IMR-90 (cell line): ENCODE measurements around the gene TMBIM1. TPM values are rescaled to one million over a fixed set of nuclear protein-coding genes. Genes with fewer than 3 reads are reported as not detected.

ENCODE experiments used
- ATAC-seq: fragments of 200-7000 bp; cut with Tn5 transposase; 2 replicates; pipeline ENCODE4 v1.9.1; 2020; ENCODE audit warnings: low read depth, mild to moderate bottlenecking, moderate library complexity
- BruUV-seq: library from RNA; stranded (reverse); fragments of 400-500 nt; replicated peaks from 2 replicates; lab custom pipeline; 2021; lab: Mats Ljungman, UMichigan
- CTCF ChIA-PET: fragments of 300-600 bp; formaldehyde crosslinking; extraction: SDS; loops from one replicate; lab custom pipeline; 2021; ENCODE audit warnings: antibody characterized with exemption; lab: Yijun Ruan, JAX
- POLR2A ChIA-PET: fragments of 300-600 bp; sonication (Branson Sonifier 250); formaldehyde crosslinking; loops from one replicate; lab custom pipeline; 2022; ENCODE audit warnings: antibody characterized with exemption; ENCODE audit not compliant: unreplicated experiment; lab: Charles Lee
- DNase-seq: peaks from one replicate; pipeline ENCODE4 v3.0.0; 2013
- H2AFZ ChIP-seq: replicated peaks from 2 replicates; pipeline ENCODE3; 2013; ENCODE audit warnings: low read length, mild to moderate bottlenecking; ENCODE audit not compliant: poor library complexity
- H2AK5ac ChIP-seq: 2 replicates; pipeline ENCODE4 v1.6.1; 2013; ENCODE audit warnings: low read depth, low read length, inconsistent platforms
- H2AK9ac ChIP-seq: replicated peaks from 2 replicates; pipeline ENCODE3; 2013; ENCODE audit warnings: mild to moderate bottlenecking, low read depth, low read length, moderate library complexity; ENCODE audit not compliant: poor library complexity
- H2BK120ac ChIP-seq: 2 replicates; pipeline ENCODE4 v1.6.1; 2013; ENCODE audit warnings: low read depth, low read length, inconsistent platforms
- H2BK15ac ChIP-seq: 3 replicates; pipeline ENCODE4 v1.6.1; 2013; ENCODE audit warnings: low read depth, low read length, inconsistent platforms
- H2BK20ac ChIP-seq: 2 replicates; pipeline ENCODE4 v1.6.1; 2013; ENCODE audit warnings: low read depth, mild to moderate bottlenecking, inconsistent platforms, low read length, moderate library complexity
- H2BK5ac ChIP-seq: 2 replicates; pipeline ENCODE4 v1.6.1; 2013; ENCODE audit warnings: mild to moderate bottlenecking, low read depth, low read length, inconsistent platforms; ENCODE audit not compliant: poor library complexity, severe bottlenecking
- H3K14ac ChIP-seq: replicated peaks from 2 replicates; pipeline ENCODE4 v1.6.1; 2013; ENCODE audit warnings: low read depth, low read length, inconsistent platforms
- H3K18ac ChIP-seq: 2 replicates; pipeline ENCODE4 v1.6.1; 2013; ENCODE audit warnings: low read depth, low read length, control low read depth
- H3K23ac ChIP-seq: 2 replicates; pipeline ENCODE4 v1.6.1; 2013; ENCODE audit warnings: low read depth, low read length, inconsistent platforms
- H3K27ac ChIP-seq: 2 replicates; pipeline ENCODE4 v1.5.1; 2013; ENCODE audit warnings: mild to moderate bottlenecking, control low read depth, low read length; ENCODE audit not compliant: insufficient read depth
- H3K27me3 ChIP-seq: 2 replicates; pipeline ENCODE4 v1.6.1; 2013; ENCODE audit warnings: low read length; ENCODE audit not compliant: control insufficient read depth, insufficient read depth
- H3K36me3 ChIP-seq: 2 replicates; pipeline ENCODE4 v1.6.1; 2013; ENCODE audit warnings: low read length, mixed read lengths; ENCODE audit not compliant: control insufficient read depth, insufficient read depth
- H3K4ac ChIP-seq: 2 replicates; pipeline ENCODE4 v1.6.1; 2013; ENCODE audit warnings: low read depth, low read length, inconsistent platforms
- H3K4me1 ChIP-seq: 2 replicates; pipeline ENCODE4 v1.6.1; 2013; ENCODE audit warnings: low read length, mixed read lengths; ENCODE audit not compliant: control insufficient read depth, insufficient read depth
- H3K4me2 ChIP-seq: 2 replicates; pipeline ENCODE4 v1.6.1; 2013; ENCODE audit warnings: low read depth, mild to moderate bottlenecking, control low read depth, low read length, moderate library complexity
- H3K4me3 ChIP-seq: 2 replicates; pipeline ENCODE4 v1.5.1; 2013; ENCODE audit warnings: low read depth, mild to moderate bottlenecking, control low read depth, low read length, moderate library complexity; ENCODE audit not compliant: insufficient read depth
- H3K56ac ChIP-seq: 2 replicates; pipeline ENCODE4 v1.6.1; 2013; ENCODE audit warnings: low read length, inconsistent platforms; ENCODE audit not compliant: insufficient read depth; ENCODE audit errors: extremely low read depth
- H3K79me1 ChIP-seq, 2 experiments: 2 replicates each; pipeline ENCODE4 v1.6.1; 2013; ENCODE audit warnings: low read length in 2 of 2, inconsistent platforms in 1 of 2, low read depth in 1 of 2
- H3K9ac ChIP-seq: 2 replicates; pipeline ENCODE4 v1.6.1; 2013; ENCODE audit warnings: low read depth, low read length, control low read depth
- H3K9me1 ChIP-seq: 2 replicates; pipeline ENCODE4 v1.6.1; 2013; ENCODE audit warnings: low read length, inconsistent platforms; ENCODE audit not compliant: insufficient read depth
- H3K9me3 ChIP-seq: 2 replicates; pipeline ENCODE4 v1.6.1; 2013; ENCODE audit warnings: low read length; ENCODE audit not compliant: control insufficient read depth, insufficient read depth
- H4K20me1 ChIP-seq: 2 replicates; pipeline ENCODE4 v1.6.1; 2013; ENCODE audit warnings: low read length, inconsistent platforms; ENCODE audit not compliant: insufficient read depth
- H4K5ac ChIP-seq: 2 replicates; pipeline ENCODE4 v1.6.1; 2013; ENCODE audit warnings: mild to moderate bottlenecking, low read depth, low read length, control low read depth
- H4K8ac ChIP-seq, 2 experiments: 2 replicates each; pipeline ENCODE4 v1.6.1; 2013; ENCODE audit warnings: low read depth in 2 of 2, low read length in 2 of 2, control low read depth in 1 of 2, inconsistent platforms in 1 of 2
- H4K91ac ChIP-seq: 2 replicates; pipeline ENCODE4 v1.6.1; 2013; ENCODE audit warnings: low read depth, low read length, inconsistent platforms; ENCODE audit not compliant: insufficient read depth
- CHD1 ChIP-seq: IDR thresholded peaks from 2 replicates; pipeline ENCODE4 v1.6.1; 2012; ENCODE audit warnings: low read depth, low read length, improper control_type of control experiment
- RFX5 ChIP-seq: IDR thresholded peaks from 2 replicates; pipeline ENCODE4 v1.8.0; 2012; ENCODE audit warnings: low read depth, mild to moderate bottlenecking, low read length, moderate library complexity
- WGBS, 2 experiments: methylation state at CpG; one replicate each; pipeline versions ENCODE4 v1.1.5 to v1.1.7; 2013; ENCODE audit warnings: missing lambda C conversion rate in 2 of 2; ENCODE audit not compliant: insufficient read length in 1 of 2; ENCODE audit errors: extremely low coverage in 2 of 2; 5-methylcytosine and 5-hydroxymethylcytosine counted together
- dilution Hi-C: fragments of 300-500 bp; cut with HindIII; formaldehyde crosslinking; loops from one replicate; pipeline ENCODE4 v1.14.3; 2018; ENCODE audit warnings: low sequenced_read_pairs; ENCODE audit not compliant: unreplicated experiment
- in situ Hi-C: fragments of 300-500 bp; cut with MboI; formaldehyde crosslinking; loops from 3 replicates; pipeline ENCODE4 v1.14.3; 2019; ENCODE audit warnings: low sequenced_read_pairs, inconsistent platforms, mixed read lengths
- intact Hi-C: fragments of 100-400 bp; cut with micrococcal nuclease; formaldehyde crosslinking; loops from 2 replicates; pipeline ENCODE4 v1.10.0; 2022
- polyA plus RNA-seq, 3 experiments: library from polyadenylated mRNA; depleted of rRNA; stranded (reverse); fragments of >200 nt; gene quantifications; 2 replicates each; pipeline ENCODE4 v1.2.3, GENCODE V29; 2012; ENCODE audit warnings: low replicate concordance in 1 of 3
- total RNA-seq: library from RNA; depleted of rRNA; stranded (reverse); fragments of >200 nt; gene quantifications from 2 replicates; pipeline ENCODE4 v1.2.3, GENCODE V29; 2012

The TMBIM1 gene
- total and polyA plus RNA-seq, 2 of the 4 experiments (the other 2 are of a cell fraction): 84.6 to 102 TPM

- in situ Hi-C loops (no loop called here), dilution Hi-C loops (no loop called here), intact Hi-C loops (no loop called here)
- no peaks in the 10 kb centered on the region for H4K20me1 ChIP-seq
- no peak overlapping the region for H2BK20ac ChIP-seq
- no peak overlapping the region for H3K9ac ChIP-seq
- H3K9me1 ChIP-seq: peaks cover 4% of the 10 kb centered on the region
- no peaks in the 10 kb centered on the region for H3K9me3 ChIP-seq
- H3K4ac ChIP-seq: no peak overlapping the region
- no TSS peak for BruUV-seq
- no peak overlapping the region for H2BK5ac ChIP-seq
- no peaks in the 10 kb centered on the region for H3K27me3 ChIP-seq
- no peak overlapping the region for H3K56ac ChIP-seq
- ChIA-PET CTCF (no interaction called here), POLR2A (interaction anchor here (0.6 kb wide), 1 partner anchor 11 kb away, joined by 6 read pairs; no protein-coding TSS in a partner anchor)
- no peak overlapping the region for H3K18ac ChIP-seq
- H2AFZ ChIP-seq: no peak overlapping the region
- H3K23ac ChIP-seq: no peak overlapping the region
- WGBS, 2 experiments: no CpG with 5 or more reads among the region's 4 CpGs
- no peaks in the 10 kb centered on the region; the same call in 1 of the 2 replicates for H3K36me3 ChIP-seq
- TF ChIP-seq RFX5: no peak
- no peak for TF ChIP-seq CHD1
- no peak overlapping the region for H3K4me2 ChIP-seq
- H3K14ac ChIP-seq: no peak overlapping the region
- H3K4me3 ChIP-seq: no peak overlapping the region
- no peak overlapping the region for H4K8ac ChIP-seq
- H2AK5ac ChIP-seq: no peak overlapping the region
- no peak overlapping the region for H2AK9ac ChIP-seq
- no peak overlapping the region for H2BK15ac ChIP-seq
- no peak overlapping the region for H2BK120ac ChIP-seq
- H3K27ac ChIP-seq: no peak overlapping the region
- H3K4me1 ChIP-seq: peaks cover 10% of the 10 kb centered on the region
- no peaks in the 10 kb centered on the region for H3K79me1 ChIP-seq
- DNase-seq (no peak), ATAC-seq (no peak)
- no peak overlapping the region for H4K5ac ChIP-seq
- H4K91ac ChIP-seq: no peak overlapping the region
These were observed 33.4 kb upstream of the TMBIM1 start for GRCh38 chr2:218325566-218326160.
